Endothelial cell (in vitro differentiated cells): ENCODE data around the gene CDH22. TPM values are rescaled to one million over a fixed set of nuclear protein-coding genes. Genes with fewer than 3 reads are reported as not detected.
A peak's percentile ranks its signal among the peaks of the same experiment; 100 is the strongest.

Experiments
- DNase-seq: peaks from one replicate; pipeline ENCODE4 v3.0.0; 2021; ENCODE audit warnings: low spot score
- H3K27ac Mint-ChIP-seq: one replicate; pipeline ENCODE4 v1.8.0; 2021; ENCODE audit warnings: mixed read lengths, inconsistent platforms; ENCODE audit not compliant: unreplicated experiment
- H3K27me3 Mint-ChIP-seq: one replicate; pipeline ENCODE4 v1.8.0; 2021; ENCODE audit warnings: mild to moderate bottlenecking, moderate library complexity, mixed read lengths, inconsistent platforms; ENCODE audit not compliant: unreplicated experiment
- H3K36me3 Mint-ChIP-seq: one replicate; pipeline ENCODE4 v1.8.0; 2021; ENCODE audit warnings: mild to moderate bottlenecking, low read depth, mixed read lengths, inconsistent platforms; ENCODE audit not compliant: unreplicated experiment
- H3K4me1 Mint-ChIP-seq: one replicate; pipeline ENCODE4 v1.8.0; 2021; ENCODE audit warnings: mild to moderate bottlenecking, mixed read lengths, inconsistent platforms; ENCODE audit not compliant: unreplicated experiment
- H3K4me3 Mint-ChIP-seq: one replicate; pipeline ENCODE4 v1.8.0; 2021; ENCODE audit warnings: mild to moderate bottlenecking, mixed read lengths, inconsistent platforms; ENCODE audit not compliant: unreplicated experiment
- H3K9me3 Mint-ChIP-seq: one replicate; pipeline ENCODE4 v1.8.0; 2021; ENCODE audit warnings: mixed read lengths, inconsistent platforms; ENCODE audit not compliant: unreplicated experiment
- total RNA-seq: library from RNA; stranded (reverse); fragmentation: NEBNext Ultra II Directional; extraction: Animal tissue kit (Norgen Biotek cat#: 25700); gene quantifications from one replicate; pipeline ENCODE4 v1.2.1, GENCODE V29; 2021; ENCODE audit not compliant: unreplicated experiment
- TF ChIP-seq, protein P1 (sequence below): fragments of 200-600 bp; sonication (generic); IDR thresholded peaks from one replicate; pipeline ENCODE4 v1.5.0; 2021; ENCODE audit warnings: antibody characterized with exemption; ENCODE audit not compliant: unreplicated experiment

CDH22 gene
- total RNA-seq, 1 donor from 2014 or later, result 1.3 TPM

DNA sequence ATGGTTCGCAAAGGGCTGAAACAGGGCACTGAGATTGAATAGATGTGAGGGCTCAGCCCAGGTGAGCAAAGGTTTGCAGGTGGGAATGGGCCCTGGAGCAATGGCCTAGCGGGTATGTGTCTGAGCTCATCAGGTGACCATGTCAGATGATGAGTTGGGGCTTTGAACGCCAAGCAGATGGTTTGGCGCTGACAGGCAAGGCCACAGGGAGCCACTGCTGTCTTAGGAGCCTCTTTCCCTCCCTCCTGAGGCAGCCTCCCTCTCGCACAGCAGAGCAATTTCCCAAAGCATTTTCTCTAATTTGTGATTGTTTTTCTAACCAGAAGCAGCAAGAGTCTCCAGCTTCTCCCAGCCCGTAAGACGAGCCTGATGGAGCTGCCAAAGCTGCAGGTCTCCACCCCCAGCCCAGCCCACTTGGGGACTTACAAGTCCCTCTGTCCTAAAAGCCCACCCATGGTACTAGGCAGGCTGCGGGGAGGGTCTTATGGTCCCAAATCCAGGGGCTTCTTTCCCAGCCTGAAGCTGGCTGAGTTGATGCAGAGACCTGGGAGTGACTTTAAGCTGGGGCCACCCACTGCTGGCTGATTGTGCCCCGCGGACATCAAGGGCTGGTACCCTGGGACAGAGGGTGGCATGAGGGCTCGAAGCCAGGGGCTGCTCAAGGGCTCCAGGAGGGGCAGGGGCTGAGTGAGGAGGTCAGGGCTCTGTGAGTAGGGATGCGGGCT is 11.6 kb downstream of the CDH22 start:
- H3K27me3 Mint-ChIP-seq, result peaks cover 3% of the 10 kb centered on the region
- H3K27ac Mint-ChIP-seq, result no peak overlapping the region
- no peak overlapping the region for H3K4me3 Mint-ChIP-seq
- H3K36me3 Mint-ChIP-seq, result no peaks in the 10 kb centered on the region
- DNase-seq, result no peak
- H3K4me1 Mint-ChIP-seq, result no peaks in the 10 kb centered on the region
- TF ChIP-seq, protein P1, sequence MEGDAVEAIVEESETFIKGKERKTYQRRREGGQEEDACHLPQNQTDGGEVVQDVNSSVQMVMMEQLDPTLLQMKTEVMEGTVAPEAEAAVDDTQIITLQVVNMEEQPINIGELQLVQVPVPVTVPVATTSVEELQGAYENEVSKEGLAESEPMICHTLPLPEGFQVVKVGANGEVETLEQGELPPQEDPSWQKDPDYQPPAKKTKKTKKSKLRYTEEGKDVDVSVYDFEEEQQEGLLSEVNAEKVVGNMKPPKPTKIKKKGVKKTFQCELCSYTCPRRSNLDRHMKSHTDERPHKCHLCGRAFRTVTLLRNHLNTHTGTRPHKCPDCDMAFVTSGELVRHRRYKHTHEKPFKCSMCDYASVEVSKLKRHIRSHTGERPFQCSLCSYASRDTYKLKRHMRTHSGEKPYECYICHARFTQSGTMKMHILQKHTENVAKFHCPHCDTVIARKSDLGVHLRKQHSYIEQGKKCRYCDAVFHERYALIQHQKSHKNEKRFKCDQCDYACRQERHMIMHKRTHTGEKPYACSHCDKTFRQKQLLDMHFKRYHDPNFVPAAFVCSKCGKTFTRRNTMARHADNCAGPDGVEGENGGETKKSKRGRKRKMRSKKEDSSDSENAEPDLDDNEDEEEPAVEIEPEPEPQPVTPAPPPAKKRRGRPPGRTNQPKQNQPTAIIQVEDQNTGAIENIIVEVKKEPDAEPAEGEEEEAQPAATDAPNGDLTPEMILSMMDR, result no peak
- H3K9me3 Mint-ChIP-seq, result no peaks in the 10 kb centered on the region

DNA sequence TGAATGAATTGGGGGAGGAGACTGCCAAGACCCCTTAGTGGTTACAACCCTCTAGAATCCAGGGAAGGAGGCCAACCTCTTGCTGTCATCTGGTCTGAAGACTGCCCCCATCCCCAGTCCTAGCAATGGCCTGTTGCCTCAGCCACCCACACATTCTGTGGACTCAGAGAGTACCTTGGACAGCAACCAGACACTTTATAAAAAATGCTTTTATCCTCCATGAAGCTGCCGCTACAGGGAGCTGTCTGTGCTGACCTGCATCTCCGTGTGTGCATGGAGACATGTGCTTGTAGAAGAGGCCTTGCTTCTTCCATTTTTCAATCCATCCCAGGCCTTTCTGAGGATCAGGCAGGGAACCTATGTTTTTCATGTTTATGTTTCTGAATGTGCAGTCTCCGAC is 15.2 kb downstream of the CDH22 start:
- peak; percentile 50 for DNase-seq
- H3K4me1 Mint-ChIP-seq, result no peaks in the 10 kb centered on the region
- no peak overlapping the region for H3K4me3 Mint-ChIP-seq
- no peaks in the 10 kb centered on the region for H3K9me3 Mint-ChIP-seq
- peaks cover 1% of the 10 kb centered on the region for H3K27me3 Mint-ChIP-seq
- H3K36me3 Mint-ChIP-seq, result no peaks in the 10 kb centered on the region
- TF ChIP-seq, protein P1, result no peak
- no peak overlapping the region for H3K27ac Mint-ChIP-seq

DNA sequence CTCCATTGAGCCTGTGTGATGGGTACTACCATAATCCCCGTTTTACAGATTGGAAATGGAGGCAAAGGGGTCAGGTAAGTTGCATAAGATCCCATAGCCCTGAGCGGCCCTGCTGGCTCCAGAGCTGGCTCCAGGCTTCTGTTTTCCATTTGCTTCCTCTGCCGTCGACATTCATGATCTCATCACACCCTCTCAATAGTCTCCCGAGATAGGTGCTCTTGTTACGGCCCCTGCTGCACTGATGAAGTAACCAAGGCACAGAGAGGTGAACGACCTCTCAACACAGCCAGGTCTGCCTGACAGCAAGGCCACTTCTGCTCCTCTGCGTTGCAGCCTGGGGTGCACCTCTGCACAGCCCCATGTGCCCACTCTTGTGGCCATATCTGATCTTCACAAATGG is 16.9 kb downstream of the CDH22 start:
- TF ChIP-seq, protein P1, result no peak
- no peaks in the 10 kb centered on the region for H3K36me3 Mint-ChIP-seq
- H3K9me3 Mint-ChIP-seq, result no peaks in the 10 kb centered on the region
- H3K27me3 Mint-ChIP-seq, result peaks cover 1% of the 10 kb centered on the region
- no peak overlapping the region for H3K27ac Mint-ChIP-seq
- H3K4me1 Mint-ChIP-seq, result no peaks in the 10 kb centered on the region
- no peak for DNase-seq
- no peak overlapping the region for H3K4me3 Mint-ChIP-seq

DNA sequence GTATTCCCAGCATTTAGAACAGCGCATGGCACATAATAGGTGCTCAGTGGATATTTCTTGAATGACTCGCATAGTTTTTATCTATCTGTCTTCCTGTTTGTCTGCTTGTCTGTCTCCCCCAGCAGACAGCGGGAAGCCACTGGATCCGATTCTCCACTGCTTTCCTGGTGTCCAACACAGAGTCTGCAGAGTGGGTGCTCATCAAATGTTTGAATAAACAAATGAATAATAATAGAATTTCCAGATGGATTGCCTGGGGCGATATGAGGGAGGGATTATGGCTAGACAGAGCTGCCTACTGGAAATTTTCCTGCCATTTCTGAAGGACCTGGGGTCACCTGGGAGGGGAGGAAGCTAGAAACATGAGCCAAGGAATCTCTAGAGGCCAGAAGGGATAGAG is 18.9 kb downstream of the CDH22 start:
- no peak for DNase-seq
- H3K36me3 Mint-ChIP-seq, result no peaks in the 10 kb centered on the region
- peaks cover 3% of the 10 kb centered on the region for H3K27me3 Mint-ChIP-seq
- no peak overlapping the region for H3K27ac Mint-ChIP-seq
- H3K4me3 Mint-ChIP-seq, result no peak overlapping the region
- H3K9me3 Mint-ChIP-seq, result no peaks in the 10 kb centered on the region
- TF ChIP-seq, protein P1, result no peak
- H3K4me1 Mint-ChIP-seq, result no peaks in the 10 kb centered on the region

DNA sequence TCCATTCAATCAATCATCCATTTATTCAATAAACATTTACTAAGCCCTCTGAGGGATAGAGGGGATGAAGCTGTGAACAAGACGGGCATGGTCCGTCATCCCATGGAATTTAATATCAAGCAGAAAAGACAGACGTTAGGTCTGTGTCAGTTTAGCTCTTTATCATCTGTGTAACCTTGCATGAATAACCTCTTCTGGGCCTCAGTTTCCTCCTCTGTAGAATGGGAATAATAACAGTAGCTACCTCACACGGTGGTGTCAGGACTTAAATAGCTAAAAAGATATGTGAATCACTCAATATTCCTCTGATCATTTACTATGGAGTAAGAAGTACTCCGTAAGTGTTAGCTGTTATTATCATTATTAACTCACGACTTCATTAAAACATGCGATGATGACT is 21.3 kb downstream of the CDH22 start:
- Mint-ChIP-seq H3K9me3 (no peaks in the 10 kb centered on the region), H3K4me1 (peaks cover 9% of the 10 kb centered on the region), H3K36me3 (no peaks in the 10 kb centered on the region), H3K4me3 (no peak overlapping the region), H3K27ac (no peak overlapping the region), H3K27me3 (peaks cover 1% of the 10 kb centered on the region)
- no peak for DNase-seq
- TF ChIP-seq, protein P1, result no peak
